Stimulated activated CD4-positive, alpha-beta T cell treated with anti-CD3 and anti-CD28 coated beads, Interleukin-4, amount 100 ng/mL, for 48 hours (primary cell): ENCODE results near the gene PFDN4.
"Not testable (repeated sequence)": the region's sequence is repeated elsewhere in the genome, so short reads cannot be mapped to it uniquely, and the experiment has no call there.

Source experiments
- DNase-seq, 2 donors: peaks; one replicate each; pipeline ENCODE4 v3.0.0-alpha.2; 2020; ENCODE audit warnings: low read depth in 2 of 2

PFDN4 gene

DNA sequence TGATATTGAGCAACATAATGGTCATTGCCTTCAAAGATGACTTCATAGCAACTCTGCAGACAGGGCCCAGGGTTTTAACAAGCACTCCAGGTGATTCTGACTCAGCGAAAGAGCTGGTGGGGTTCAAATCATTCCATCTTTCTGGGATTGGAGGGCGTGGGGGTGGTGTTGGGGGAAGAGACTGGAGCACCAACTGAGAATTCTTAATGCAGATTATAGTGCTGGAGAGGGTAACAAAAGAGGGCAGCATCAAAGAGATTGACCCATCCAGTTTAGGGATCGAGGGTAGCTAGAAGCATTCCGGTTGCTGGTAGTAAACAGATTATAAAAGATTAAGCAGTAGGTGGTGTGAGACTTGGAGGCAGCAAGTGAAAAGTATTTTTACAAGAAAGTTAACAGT is 15.9 kb downstream of the PFDN4 start:
- DNase-seq = no peak

- DNase-seq = not testable (repeated sequence)
Observed at GRCh38 chr20:54224642-54225041, 16.8 kb downstream of the PFDN4 start.

GRCh38 chr20:54227241-54227640 is 19.4 kb downstream of the PFDN4 start:
- DNase-seq = no peak

- no peak for DNase-seq
Observed at GRCh38 chr20:54227751-54228150, 19.9 kb downstream of the PFDN4 start.

DNA sequence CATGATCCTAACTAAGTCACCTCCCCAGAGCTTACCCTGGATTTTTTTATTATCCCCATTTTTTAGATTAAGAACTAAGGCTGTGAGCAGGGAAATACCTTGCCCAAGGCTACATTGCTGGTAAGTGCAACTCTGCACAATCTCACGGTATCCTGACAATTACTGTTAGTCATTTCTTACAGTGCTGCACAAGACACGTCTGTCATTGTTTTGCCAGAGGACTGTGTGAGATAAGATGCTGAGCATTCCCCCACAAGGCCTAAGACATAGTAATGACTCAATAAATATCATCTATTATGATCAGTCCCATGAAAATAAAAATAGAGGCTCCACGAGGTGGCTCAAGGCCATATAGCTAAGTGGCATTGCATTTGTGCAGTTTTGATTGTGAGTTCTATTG is 21.0 kb downstream of the PFDN4 start:
- no peak for DNase-seq

GRCh38 chr20:54229566-54230160 is 21.8 kb downstream of the PFDN4 start:
- no peak for DNase-seq

- no peak for DNase-seq
Observed at GRCh38 chr20:54231036-54231435, 23.1 kb downstream of the PFDN4 start.

DNA sequence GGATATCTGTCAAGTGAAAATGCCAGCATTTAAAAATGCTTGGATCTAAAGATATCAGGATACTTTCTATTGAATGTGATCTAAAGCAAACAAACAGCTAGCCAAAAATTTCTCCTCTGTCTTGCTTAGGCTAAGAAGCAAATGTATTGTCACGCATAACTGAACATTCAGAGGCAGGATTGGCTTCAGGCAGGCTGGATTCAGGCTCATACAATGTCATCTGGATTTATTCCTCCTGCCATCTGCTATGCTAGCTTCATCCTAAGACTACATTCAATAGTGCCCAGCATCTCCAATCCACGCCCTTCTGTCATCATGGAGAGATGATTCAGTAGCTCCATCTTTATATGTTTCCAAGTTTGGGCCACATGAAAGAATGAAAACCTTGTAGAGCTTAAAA is 27.1 kb downstream of the PFDN4 start:
- no peak for DNase-seq

GRCh38 chr20:54237116-54237943 is 29.4 kb downstream of the PFDN4 start:
- DNase-seq = no peak

DNA sequence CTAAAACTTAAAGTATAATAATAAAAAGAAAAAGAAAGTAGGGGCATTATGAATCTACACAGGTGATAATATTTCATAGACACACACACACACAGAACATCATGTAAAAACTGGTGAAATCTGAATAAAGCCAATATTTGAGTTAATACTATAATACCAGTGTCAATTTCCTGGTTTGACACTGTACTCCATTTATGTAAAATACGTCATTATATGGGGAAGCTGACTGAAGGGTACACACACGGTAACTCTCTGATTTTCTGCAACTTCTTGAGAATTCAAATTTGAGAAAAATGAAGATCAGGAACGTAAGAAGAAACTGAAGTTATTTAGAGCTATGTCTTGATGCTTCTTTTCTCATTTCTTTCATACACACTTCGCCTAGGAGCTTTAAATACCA is 36.2 kb downstream of the PFDN4 start:
- DNase-seq = no peak

DNA sequence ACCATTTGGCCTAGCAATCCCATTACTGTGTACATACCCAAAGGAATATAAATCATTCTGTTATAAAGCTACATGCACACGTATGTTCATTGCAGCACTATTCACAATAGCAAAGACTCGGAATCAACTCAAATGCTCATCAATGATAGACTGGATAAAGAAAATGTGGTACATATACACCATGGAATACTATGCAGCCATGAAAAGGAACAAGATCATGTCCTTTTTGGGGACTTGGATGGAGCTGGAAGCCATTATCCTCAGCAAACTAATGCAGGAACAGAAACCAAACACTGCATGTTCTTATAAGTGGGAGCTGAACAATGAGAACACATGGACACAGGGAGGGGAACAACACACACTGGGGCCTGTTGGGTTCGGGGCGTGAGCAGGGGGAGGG is 40.8 kb downstream of the PFDN4 start:
- not testable (repeated sequence) for DNase-seq

DNA sequence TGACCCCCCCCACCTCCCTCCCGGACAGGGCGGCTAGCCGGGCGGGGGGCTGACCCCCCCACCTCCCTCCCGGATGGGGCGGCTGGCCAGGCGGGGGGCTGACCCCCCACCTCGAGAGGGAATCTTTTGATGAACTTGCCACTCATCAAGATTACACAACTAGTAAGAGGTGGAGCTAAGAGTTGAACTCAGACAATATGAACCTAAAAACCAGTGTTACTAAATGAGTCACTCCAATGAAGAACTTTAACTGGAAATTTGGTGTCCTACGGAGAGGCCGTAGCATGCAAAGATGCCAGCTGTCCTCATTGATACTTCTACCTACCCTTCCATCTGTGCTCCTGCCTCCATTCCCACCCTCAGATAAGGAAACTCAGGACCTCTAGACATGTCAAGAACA is 42.8 kb downstream of the PFDN4 start:
- DNase-seq = no peak

DNA sequence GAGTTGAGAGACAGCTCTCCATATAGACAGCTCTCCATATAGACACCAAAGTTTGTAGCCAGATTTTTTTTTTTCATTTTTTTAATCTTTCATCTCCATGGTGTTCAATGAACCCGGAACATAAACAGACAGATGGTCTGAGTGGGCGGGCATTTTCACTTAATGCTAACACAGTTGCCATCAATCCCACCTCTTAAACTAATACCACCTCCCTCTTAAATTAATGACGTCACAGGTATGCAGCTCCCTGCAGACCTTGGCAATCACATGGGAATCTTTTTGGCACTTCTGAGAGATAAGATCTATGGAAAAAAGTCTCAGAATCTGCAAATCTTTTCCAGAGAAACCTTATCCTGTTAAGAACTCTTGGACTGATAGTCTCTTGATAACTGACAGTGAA is 43.2 kb downstream of the PFDN4 start:
- no peak for DNase-seq

GRCh38 chr20:54254596-54254995 is 46.7 kb downstream of the PFDN4 start:
- DNase-seq = no peak

DNA sequence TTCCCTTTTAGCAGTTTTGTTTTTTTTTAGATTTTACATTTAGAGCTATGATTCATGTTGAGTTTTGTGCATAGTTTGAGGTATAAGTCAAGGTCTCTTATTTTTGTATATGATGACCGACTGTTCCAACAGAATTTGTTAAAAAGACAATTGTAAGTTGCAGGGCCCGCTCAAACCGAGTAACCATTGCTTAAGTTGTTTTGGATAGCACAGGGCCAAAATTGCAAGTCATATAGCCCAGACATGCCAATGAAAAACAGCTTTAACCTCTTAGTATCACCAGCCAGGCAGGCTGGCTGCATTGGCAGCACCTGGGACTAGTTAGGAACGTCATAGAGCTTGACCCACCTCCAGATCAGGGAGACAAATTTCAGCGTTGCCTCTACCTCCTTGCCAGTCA is 47.3 kb downstream of the PFDN4 start:
- no peak for DNase-seq

- no peak for DNase-seq
Observed at GRCh38 chr20:54256202-54256601, 48.3 kb downstream of the PFDN4 start.

DNA sequence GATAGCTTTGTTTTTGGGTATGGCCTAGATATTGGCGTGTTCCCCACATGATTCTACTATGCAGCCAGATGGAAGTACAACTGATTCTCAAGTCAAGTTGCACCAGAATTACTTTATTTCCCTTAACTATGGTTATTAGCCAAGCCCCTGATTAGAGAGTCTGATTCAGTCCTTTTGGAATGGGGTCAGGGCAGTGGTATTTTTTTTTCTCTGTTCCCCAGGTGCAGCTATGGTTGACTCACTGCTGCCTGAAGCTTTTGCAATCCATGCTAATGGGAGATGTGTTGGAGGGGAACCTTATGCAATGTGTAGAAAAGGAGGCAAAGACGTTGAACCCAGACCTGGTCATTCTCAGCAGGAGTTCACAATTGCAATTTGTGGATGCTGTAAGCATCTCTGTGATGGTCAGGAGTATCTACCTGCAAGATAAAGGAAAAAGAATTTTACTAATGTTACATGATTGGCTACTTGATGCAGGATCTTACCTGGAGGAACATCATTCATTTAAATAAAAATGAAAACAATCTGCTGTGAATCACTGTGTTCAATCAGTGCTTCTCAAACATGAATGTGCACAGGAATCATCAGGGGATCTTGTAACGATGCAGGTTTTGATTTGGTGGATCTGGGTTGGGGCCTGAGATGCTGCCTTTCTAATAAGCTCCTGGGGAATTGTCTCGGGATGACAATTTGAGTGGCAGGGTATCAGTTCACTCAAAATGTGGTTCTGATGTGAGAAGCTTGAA is 49.4 kb downstream of the PFDN4 start:
- no peak for DNase-seq

DNA sequence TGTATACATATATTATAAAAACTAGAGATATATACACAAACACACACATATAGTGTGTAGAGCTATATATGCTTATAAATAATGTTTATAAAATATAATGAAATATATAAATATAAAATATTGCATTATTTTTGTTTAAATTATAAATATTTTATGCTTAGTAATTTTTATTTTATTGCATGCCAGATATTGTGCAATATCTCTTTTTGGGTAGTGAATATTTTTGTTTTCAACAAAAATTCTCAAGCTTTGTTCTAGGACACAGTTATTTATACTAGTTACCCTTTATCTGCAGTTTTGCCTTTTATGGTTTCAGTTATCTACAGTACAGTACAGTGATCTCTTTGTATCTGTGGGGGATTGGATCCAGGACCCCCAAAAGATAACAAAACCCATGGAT is 52.2 kb downstream of the PFDN4 start:
- DNase-seq = no peak

GRCh38 chr20:54262671-54263070 is 54.8 kb downstream of the PFDN4 start:
- DNase-seq = no peak

DNA sequence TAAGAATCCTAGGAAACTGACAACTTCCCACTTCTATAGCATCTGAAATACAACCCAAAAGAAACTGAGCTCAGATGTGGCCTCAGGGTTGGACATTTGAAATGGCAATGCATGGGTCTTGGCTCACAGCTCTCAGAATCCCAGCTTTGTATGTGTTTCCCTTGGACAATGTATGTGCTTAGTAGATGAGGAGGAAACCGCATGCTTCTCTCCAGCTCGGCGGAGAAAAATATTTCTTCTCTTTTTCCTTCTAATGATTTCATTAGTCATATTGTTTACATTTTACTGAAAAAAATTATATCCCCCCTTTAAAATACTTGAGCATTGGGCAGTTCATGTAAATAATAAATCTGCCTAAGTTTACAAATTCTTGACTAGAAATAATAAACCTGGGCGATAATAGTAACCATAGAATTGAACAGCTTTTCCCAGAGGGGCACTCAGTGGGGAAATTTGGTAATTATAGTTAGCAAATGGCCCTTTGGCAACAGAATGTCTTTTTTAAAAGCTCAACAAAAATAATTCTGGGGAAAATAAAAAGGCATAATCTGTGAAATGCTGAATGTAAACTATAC is 55.3 kb downstream of the PFDN4 start:
- DNase-seq = no peak

DNA sequence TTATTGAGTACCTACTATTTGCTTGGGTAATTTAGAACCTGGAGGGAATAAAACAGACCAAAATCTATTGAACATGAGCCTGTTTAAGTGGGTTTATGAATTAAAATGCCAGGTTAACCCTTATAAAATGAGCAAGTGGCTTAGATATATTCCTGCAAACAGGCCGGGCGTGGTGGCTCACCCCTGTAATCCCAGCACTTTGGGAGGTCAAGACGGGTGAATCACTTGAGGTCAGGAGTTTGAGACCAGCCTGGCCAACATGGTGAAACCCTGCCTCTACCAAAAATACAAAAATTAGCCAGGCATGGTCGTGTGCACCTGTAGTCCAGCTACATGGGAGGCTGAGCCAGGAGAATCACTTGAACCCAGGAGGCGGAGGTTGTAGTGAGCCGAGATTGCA is 57.9 kb downstream of the PFDN4 start:
- not testable (repeated sequence) for DNase-seq

DNA sequence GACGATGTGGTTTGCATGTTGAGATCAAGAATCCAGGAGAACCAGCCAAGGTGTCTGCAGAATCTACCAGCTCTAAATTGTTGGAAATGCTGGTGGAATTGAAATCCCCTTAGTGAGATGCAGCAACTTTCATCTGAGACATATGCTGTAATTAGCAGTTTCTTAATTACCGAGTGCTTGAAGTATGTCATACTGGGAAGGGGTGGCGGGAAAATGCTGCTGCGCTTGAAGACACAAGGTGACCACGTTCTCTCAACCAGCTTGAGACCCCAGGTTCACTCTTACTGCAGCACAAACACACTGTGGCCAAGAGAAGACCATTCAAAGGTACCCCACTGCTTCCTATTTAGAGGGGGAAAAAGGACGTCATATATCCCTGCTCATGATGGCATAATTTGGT is 59.0 kb downstream of the PFDN4 start:
- DNase-seq = no peak
